ENCODE measurements around the gene HDAC3. TPM values are rescaled to one million over a fixed set of nuclear protein-coding genes. Genes with fewer than 3 reads are reported as not detected.

Gene HDAC3
- total RNA-seq, 1 donor from 2014 or later, result 101 TPM

GRCh38 chr5:141608557-141608956, 28.1 kb downstream of the HDAC3 start:
- Mint-ChIP-seq H3K4me1 (ENCODE audit: low read depth) (peaks cover 29% of the 10 kb centered on the region), H3K36me3 (ENCODE audit: insufficient read depth) (peaks cover 2% of the 10 kb centered on the region), H3K27me3 (no peaks in the 10 kb centered on the region), H3K27ac (peak overlapping the region; percentile 74), H3K4me3 (ENCODE audit: low read depth) (no peak overlapping the region), H3K9me3 (ENCODE audit: low read depth) (no peaks in the 10 kb centered on the region)
- no peak for DNase-seq (ENCODE audit: low spot score, unreplicated experiment)
- TF ChIP-seq CTCF (IDR thresholded peaks at IDR 0.05; ENCODE audit: unreplicated experiment), result no peak

- no peak for DNase-seq (ENCODE audit: low spot score, unreplicated experiment)
- Mint-ChIP-seq H3K27ac (peak overlapping the region; percentile 74), H3K9me3 (ENCODE audit: low read depth) (no peaks in the 10 kb centered on the region), H3K36me3 (ENCODE audit: insufficient read depth) (peaks cover 2% of the 10 kb centered on the region), H3K4me3 (ENCODE audit: low read depth) (no peak overlapping the region), H3K4me1 (ENCODE audit: low read depth) (peaks cover 24% of the 10 kb centered on the region), H3K27me3 (no peaks in the 10 kb centered on the region)
- no peak for TF ChIP-seq CTCF (IDR thresholded peaks at IDR 0.05; ENCODE audit: unreplicated experiment)
Observed at GRCh38 chr5:141608046-141608445, 28.6 kb downstream of the HDAC3 start.

- Mint-ChIP-seq H3K27ac (no peak overlapping the region), H3K36me3 (ENCODE audit: insufficient read depth) (no peaks in the 10 kb centered on the region), H3K4me3 (ENCODE audit: low read depth) (no peak overlapping the region)
Observed at GRCh38 chr5:141605523-141606277, 30.9 kb downstream of the HDAC3 start.

GRCh38 chr5:141603923-141604717, 32.5 kb downstream of the HDAC3 start:
- DNase-seq (ENCODE audit: low spot score, unreplicated experiment), result no peak
- TF ChIP-seq CTCF (IDR thresholded peaks at IDR 0.05; ENCODE audit: unreplicated experiment), result no peak
- no peaks in the 10 kb centered on the region for H3K36me3 Mint-ChIP-seq (ENCODE audit: insufficient read depth)
- peaks cover 21% of the 10 kb centered on the region for H3K4me1 Mint-ChIP-seq (ENCODE audit: low read depth)
- no peaks in the 10 kb centered on the region for H3K27me3 Mint-ChIP-seq
- peak overlapping the region; percentile 66 for H3K27ac Mint-ChIP-seq
- no peak overlapping the region for H3K4me3 Mint-ChIP-seq (ENCODE audit: low read depth)
- H3K9me3 Mint-ChIP-seq (ENCODE audit: low read depth), result no peaks in the 10 kb centered on the region

More at GRCh38 chr5:141605523-141606277, 30.9 kb downstream of the HDAC3 start:
- H3K4me1 Mint-ChIP-seq (ENCODE audit: low read depth), result peaks cover 22% of the 10 kb centered on the region
- H3K27me3 Mint-ChIP-seq, result no peaks in the 10 kb centered on the region
- no peaks in the 10 kb centered on the region for H3K9me3 Mint-ChIP-seq (ENCODE audit: low read depth)
- TF ChIP-seq CTCF (IDR thresholded peaks at IDR 0.05; ENCODE audit: unreplicated experiment), result no peak
- DNase-seq (ENCODE audit: low spot score, unreplicated experiment), result no peak

- Mint-ChIP-seq H3K4me1 (ENCODE audit: low read depth) (peaks cover 12% of the 10 kb centered on the region), H3K36me3 (ENCODE audit: insufficient read depth) (no peaks in the 10 kb centered on the region), H3K4me3 (ENCODE audit: low read depth) (no peak overlapping the region), H3K27ac (no peak overlapping the region), H3K9me3 (ENCODE audit: low read depth) (no peaks in the 10 kb centered on the region), H3K27me3 (no peaks in the 10 kb centered on the region)
- no peak for DNase-seq (ENCODE audit: low spot score, unreplicated experiment)
- no peak for TF ChIP-seq CTCF (IDR thresholded peaks at IDR 0.05; ENCODE audit: unreplicated experiment)
Observed at GRCh38 chr5:141602606-141603005, 34.0 kb downstream of the HDAC3 start.
